HepG2 (cell line): Measurements from ENCODE around the gene PMVK. TPM values are rescaled to one million over a fixed set of nuclear protein-coding genes. Genes with fewer than 3 reads are reported as not detected.

Experiments used
- AGO2 ChIP-seq: fragments of 200-400 bp; formaldehyde crosslinking; optimal IDR thresholded peaks from 2 replicates; pipeline ENCODE3; 2017; ENCODE audit warnings: mild to moderate bottlenecking, low read depth, low read length, moderate library complexity
- ARNT2 ChIP-seq: sonication (generic); formaldehyde crosslinking; IDR thresholded peaks from 2 replicates; pipeline ENCODE4 v1.8.0; 2022; ENCODE audit warnings: mild to moderate bottlenecking, low read depth, missing genetic modification reagents, moderate library complexity
- FOXA3 ChIP-seq: IDR thresholded peaks from 2 replicates; pipeline ENCODE4 v1.6.1; 2016; ENCODE audit warnings: missing genetic modification reagents, missing compliant biosample characterization
- FOXK2 ChIP-seq: fragments of 450-650 bp; IDR thresholded peaks from 2 replicates; pipeline ENCODE4 v1.6.1; 2016
- FUBP1 ChIP-seq: sonication (generic); formaldehyde crosslinking; IDR thresholded peaks from 2 replicates; pipeline ENCODE4 v1.5.1; 2020; ENCODE audit warnings: missing genetic modification reagents, mild to moderate bottlenecking, borderline replicate concordance
- HES4 ChIP-seq: sonication (generic); formaldehyde crosslinking; IDR thresholded peaks from 2 replicates; pipeline ENCODE4 v1.9.0; 2021; ENCODE audit warnings: mild to moderate bottlenecking, missing genetic modification reagents, borderline replicate concordance
- MIXL1 ChIP-seq: IDR thresholded peaks from 2 replicates; pipeline ENCODE4 v1.6.1; 2016
- PAXIP1 ChIP-seq: sonication (generic); formaldehyde crosslinking; conservative IDR thresholded peaks from 2 replicates; pipeline ENCODE4 v1.4.0; 2020; ENCODE audit warnings: mild to moderate bottlenecking, missing genetic modification reagents, moderate library complexity
- RBM39 ChIP-seq: fragments of 200-400 bp; formaldehyde crosslinking; IDR thresholded peaks from one replicate; pipeline ENCODE4 v1.6.1; 2018; ENCODE audit warnings: antibody characterized with exemption, mild to moderate bottlenecking, low read depth, low read length; ENCODE audit not compliant: poor library complexity, severe bottlenecking
- SP5 ChIP-seq: IDR thresholded peaks from 2 replicates; pipeline ENCODE4 v1.6.1; 2016; ENCODE audit warnings: low read depth, borderline replicate concordance
- STAT6 ChIP-seq: sonication (generic); formaldehyde crosslinking; IDR thresholded peaks from 2 replicates; pipeline ENCODE4 v1.4.0; 2020; ENCODE audit warnings: missing genetic modification reagents, mild to moderate bottlenecking, borderline replicate concordance
- ZFAT ChIP-seq: sonication (generic); formaldehyde crosslinking; conservative IDR thresholded peaks from 2 replicates; pipeline ENCODE4 v1.8.1; 2023; ENCODE audit warnings: missing genetic modification reagents, inconsistent platforms
- ZNF235 ChIP-seq: sonication (generic); formaldehyde crosslinking; IDR thresholded peaks from 2 replicates; pipeline ENCODE4 v1.8.1; 2023; ENCODE audit warnings: mild to moderate bottlenecking, missing genetic modification reagents, borderline replicate concordance
- ZNF414 ChIP-seq: sonication (generic); formaldehyde crosslinking; IDR thresholded peaks from 2 replicates; pipeline ENCODE4 v1.5.0; 2020; ENCODE audit warnings: missing genetic modification reagents
- ZNF496 ChIP-seq: sonication (generic); formaldehyde crosslinking; IDR thresholded peaks from 2 replicates; pipeline ENCODE4 v1.8.1; 2023; ENCODE audit warnings: mild to moderate bottlenecking, moderate library complexity, missing genetic modification reagents; ENCODE audit not compliant: insufficient replicate concordance
- ZNF567 ChIP-seq: sonication (generic); formaldehyde crosslinking; IDR thresholded peaks from 2 replicates; pipeline ENCODE4 v1.8.1; 2023; ENCODE audit warnings: mild to moderate bottlenecking, missing genetic modification reagents, borderline replicate concordance
- ZNF615 ChIP-seq: sonication (generic); formaldehyde crosslinking; IDR thresholded peaks from 2 replicates; pipeline ENCODE4 v1.5.0; 2020; ENCODE audit warnings: mild to moderate bottlenecking, missing genetic modification reagents, borderline replicate concordance
- ZNF652 ChIP-seq: IDR thresholded peaks from 2 replicates; pipeline ENCODE4 v1.6.1; 2016; ENCODE audit warnings: low read depth, borderline replicate concordance
- ZNF891 ChIP-seq: sonication (generic); formaldehyde crosslinking; IDR thresholded peaks from 2 replicates; pipeline ENCODE4 v1.5.0; 2020; ENCODE audit warnings: mild to moderate bottlenecking, missing genetic modification reagents
- ZSCAN29 ChIP-seq: sonication (generic); formaldehyde crosslinking; conservative IDR thresholded peaks from 2 replicates; pipeline ENCODE4 v1.4.0; 2020; ENCODE audit warnings: mild to moderate bottlenecking, missing genetic modification reagents
- ZSCAN31 ChIP-seq: sonication (generic); formaldehyde crosslinking; IDR thresholded peaks from 2 replicates; pipeline ENCODE4 v1.5.0; 2020; ENCODE audit warnings: low read depth, mild to moderate bottlenecking, missing genetic modification reagents
- polyA plus RNA-seq, 8 experiments: library from polyadenylated mRNA; depleted of rRNA in 3 of 8; stranded (reverse) in 7 of 8; unstranded in 1 of 8; fragments of >200 nt; fragmentation: Illumina TruSeq in 4 of 8; extraction: Trizol in 4 of 8; gene quantifications; 2 replicates each; pipeline versions ENCODE4 v1.2.1 to v1.2.3, GENCODE V29; 2011 to 2016; ENCODE audit warnings: low read depth in 4 of 8, missing spikeins in 1 of 8, mixed read lengths in 1 of 8; ENCODE audit not compliant: insufficient read depth in 1 of 8
- total RNA-seq, 5 experiments: library from RNA; depleted of rRNA; stranded (reverse); fragments of >200 nt; fragmentation: Illumina TruSeq; extraction: Trizol; gene quantifications; 2 replicates each; pipeline ENCODE4 v1.2.3, GENCODE V29; 2016; ENCODE audit warnings: low read depth in 1 of 5

PMVK gene
- total and polyA plus RNA-seq, 2 of the 13 experiments (the other 11 are each of a cell fraction or from before 2014, with no cell fraction given), result 3.9 to 12.6 TPM

DNA sequence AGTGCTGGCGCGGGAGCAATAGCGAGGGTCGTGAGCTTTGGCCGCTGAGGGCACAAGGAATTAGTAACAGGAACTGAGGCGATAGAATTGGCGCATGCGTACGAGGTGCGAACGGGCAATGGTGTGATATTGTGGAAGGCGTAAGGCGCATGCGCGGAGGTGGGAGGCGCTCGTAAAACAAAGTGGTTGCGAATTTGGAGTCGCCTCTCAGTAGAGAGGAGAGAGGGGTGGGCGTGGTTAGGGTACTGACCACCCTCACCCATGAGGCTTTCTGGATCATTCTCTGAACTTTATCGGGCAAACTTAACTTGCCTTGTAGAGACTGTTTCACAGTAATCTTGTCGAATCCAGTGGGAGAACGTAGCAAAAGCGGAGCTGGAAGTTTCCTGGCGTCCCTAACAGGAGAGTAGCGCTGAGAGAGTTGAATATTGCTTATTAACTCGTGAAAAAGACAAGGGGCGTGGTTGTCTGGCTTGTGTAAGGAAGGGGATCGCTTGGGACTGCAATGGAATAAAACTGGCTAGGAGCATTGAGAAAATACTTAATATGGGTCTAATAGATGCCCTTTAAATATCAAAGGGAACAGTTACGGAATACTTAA is 38.4 kb upstream of the PMVK start (continued):
- TF ChIP-seq ZNF414, result no peak
- no peak for TF ChIP-seq ZNF891 (CRISPR knock-in tag)
- no peak for TF ChIP-seq RBM39
- TF ChIP-seq FOXK2, result 0 out of 2 replicates have a peak, but pooled peaks have one; percentile 70
- no peak for TF ChIP-seq FUBP1 (CRISPR knock-in tag)
- no peak for TF ChIP-seq ZSCAN29
- no peak for TF ChIP-seq ZNF652 (CRISPR knock-in tag)
- TF ChIP-seq FOXA3, result peak; percentile 29
- TF ChIP-seq ZNF496, result no peak
- no peak for TF ChIP-seq ZNF235 (CRISPR knock-in tag)
- TF ChIP-seq ZNF615, result no peak
- TF ChIP-seq ZNF567 (CRISPR knock-in tag), result no peak
- TF ChIP-seq SP5 (CRISPR knock-in tag), result no peak
- TF ChIP-seq STAT6 (CRISPR knock-in tag), result no peak
- peak; percentile 33; the same call in 1 of the 2 replicates for TF ChIP-seq PAXIP1
- TF ChIP-seq HES4 (CRISPR knock-in tag), result no peak
- TF ChIP-seq ZFAT, result no peak
- TF ChIP-seq AGO2, result peak; percentile 19
- peak; percentile 8 for TF ChIP-seq ARNT2 (CRISPR knock-in tag)
- 0 out of 2 replicates have a peak, but pooled peaks have one; percentile 45 for TF ChIP-seq ZSCAN31 (CRISPR knock-in tag)
- peak; percentile 57; the same call in 1 of the 2 replicates for TF ChIP-seq MIXL1 (CRISPR knock-in tag)
